PC-3 (cell line): ENCODE results near the gene SCAANT1. TPM values are rescaled to one million over a fixed set of nuclear protein-coding genes. Genes with fewer than 3 reads are reported as not detected.

Experiments used
- ATAC-seq: fragments of 200-7000 bp; cut with Tn5 transposase; 2 replicates; pipeline ENCODE4 v1.9.1; 2020; ENCODE audit warnings: mild to moderate bottlenecking, moderate library complexity
- BruUV-seq: library from RNA; stranded (reverse); fragments of 400-500 nt; replicated peaks from 2 replicates; lab custom pipeline; 2021; lab: Mats Ljungman, UMichigan
- CTCF ChIA-PET: fragments of 300-600 bp; sonication (Branson Sonifier 250); formaldehyde crosslinking; loops from one replicate; lab custom pipeline; 2022; ENCODE audit warnings: antibody characterized with exemption; lab: Charles Lee
- POLR2A ChIA-PET: fragments of 300-600 bp; sonication (Branson Sonifier 250); formaldehyde crosslinking; loops from one replicate; lab custom pipeline; 2022; ENCODE audit warnings: antibody characterized with exemption; ENCODE audit not compliant: unreplicated experiment; lab: Charles Lee
- DNase-seq: peaks from one replicate; pipeline ENCODE4 v3.0.0-alpha.2; 2015
- H2AFZ ChIP-seq: fragments of 300-600 bp; sonication (generic); 2 replicates; pipeline ENCODE4 v1.6.0; 2016; ENCODE audit warnings: antibody characterized with exemption, low read length
- H3F3A ChIP-seq: fragments of 300-600 bp; sonication (generic); one replicate; pipeline ENCODE4 v1.6.0; 2017; ENCODE audit warnings: antibody characterized with exemption, low read length, control low read depth, mild to moderate bottlenecking; ENCODE audit not compliant: unreplicated experiment
- H3K27ac ChIP-seq: fragments of 300-600 bp; sonication (generic); 2 replicates; pipeline ENCODE4 v1.5.1; 2016; ENCODE audit warnings: mild to moderate bottlenecking, low read length
- H3K27me3 ChIP-seq: fragments of 300-600 bp; sonication (generic); 2 replicates; pipeline ENCODE4 v1.6.1; 2016; ENCODE audit warnings: low read length, mixed read lengths
- H3K36me3 ChIP-seq: fragments of 300-600 bp; sonication (generic); 2 replicates; pipeline ENCODE4 v1.6.1; 2016; ENCODE audit warnings: low read depth, mixed run types, low read length, mixed read lengths
- H3K4me1 ChIP-seq: fragments of 300-600 bp; sonication (generic); 2 replicates; pipeline ENCODE4 v1.5.1; 2016; ENCODE audit warnings: low read length; ENCODE audit not compliant: insufficient read depth
- H3K4me2 ChIP-seq: fragments of 300-600 bp; sonication (generic); 2 replicates; pipeline ENCODE4 v1.6.0; 2016; ENCODE audit warnings: low read length
- H3K4me3 ChIP-seq: fragments of 300-600 bp; sonication (generic); 2 replicates; pipeline ENCODE4 v1.5.1; 2016; ENCODE audit warnings: mild to moderate bottlenecking, low read length, mixed read lengths
- H3K79me2 ChIP-seq: fragments of 300-600 bp; sonication (generic); 2 replicates; pipeline ENCODE4 v1.6.1; 2017; ENCODE audit warnings: low read length, mixed read lengths
- H3K9ac ChIP-seq: fragments of 300-600 bp; sonication (generic); 2 replicates; pipeline ENCODE4 v1.6.0; 2016; ENCODE audit warnings: mild to moderate bottlenecking, low read length
- H3K9me2 ChIP-seq: fragments of 300-600 bp; sonication (generic); replicated peaks from 2 replicates; pipeline ENCODE4 v1.6.1; 2016; ENCODE audit warnings: mixed run types, low read length, mixed read lengths
- H3K9me3 ChIP-seq: fragments of 300-600 bp; sonication (generic); 2 replicates; pipeline ENCODE4 v1.6.1; 2016; ENCODE audit warnings: low read length, mixed read lengths
- H4K20me1 ChIP-seq: fragments of 300-600 bp; sonication (generic); 2 replicates; pipeline ENCODE4 v1.6.1; 2016; ENCODE audit warnings: low read length, mixed read lengths
- EZH2 ChIP-seq: fragments of 300-600 bp; sonication (generic); IDR thresholded peaks from one replicate; pipeline ENCODE4 v1.6.1; 2017; ENCODE audit warnings: antibody characterized with exemption, mild to moderate bottlenecking, low read length; ENCODE audit not compliant: unreplicated experiment
- EZH2phosphoT487 ChIP-seq: fragments of 300-600 bp; sonication (generic); IDR thresholded peaks from 2 replicates; pipeline ENCODE4 v1.6.1; 2018; ENCODE audit warnings: mild to moderate bottlenecking, antibody characterized with exemption, low read length, borderline replicate concordance
- intact Hi-C: fragments of 100-400 bp; cut with micrococcal nuclease; formaldehyde crosslinking; loops from 2 replicates; pipeline ENCODE4 v1.9.0; 2023
- total RNA-seq: library from RNA; depleted of rRNA; stranded (reverse); fragments of >200 nt; gene quantifications from 2 replicates; pipeline ENCODE4 v1.2.3, GENCODE V29; 2014
- TF ChIP-seq, protein P1 (sequence below): fragments of 300-600 bp; sonication (generic); conservative IDR thresholded peaks from 2 replicates; pipeline ENCODE4 v1.5.1; 2017; ENCODE audit warnings: antibody characterized with exemption, low read depth, mild to moderate bottlenecking, low read length

Gene SCAANT1
- total RNA-seq, 1 experiment from 2014 or later = not detected

- Histone ChIP-seq H3K79me2 (peaks cover 6% of the 10 kb centered on the region), H2AFZ (no peak overlapping the region), H3K27me3 (no peaks in the 10 kb centered on the region), H3K9me3 (no peaks in the 10 kb centered on the region), H3K27ac (no peak overlapping the region), H3K9me2 (no peaks in the 10 kb centered on the region), H3K9ac (no peak overlapping the region), H3K4me1 (peaks cover 8% of the 10 kb centered on the region; the same call in 1 of the 2 replicates), H3K4me2 (no peak overlapping the region), H3K4me3 (no peak overlapping the region), H3F3A (no peaks in the 10 kb centered on the region), H4K20me1 (no peaks in the 10 kb centered on the region), H3K36me3 (no peaks in the 10 kb centered on the region)
- intact Hi-C loops = no loop called here
- no peak for ATAC-seq
- ChIA-PET POLR2A (no interaction called here), CTCF (no interaction called here)
- TF ChIP-seq, protein P1, sequence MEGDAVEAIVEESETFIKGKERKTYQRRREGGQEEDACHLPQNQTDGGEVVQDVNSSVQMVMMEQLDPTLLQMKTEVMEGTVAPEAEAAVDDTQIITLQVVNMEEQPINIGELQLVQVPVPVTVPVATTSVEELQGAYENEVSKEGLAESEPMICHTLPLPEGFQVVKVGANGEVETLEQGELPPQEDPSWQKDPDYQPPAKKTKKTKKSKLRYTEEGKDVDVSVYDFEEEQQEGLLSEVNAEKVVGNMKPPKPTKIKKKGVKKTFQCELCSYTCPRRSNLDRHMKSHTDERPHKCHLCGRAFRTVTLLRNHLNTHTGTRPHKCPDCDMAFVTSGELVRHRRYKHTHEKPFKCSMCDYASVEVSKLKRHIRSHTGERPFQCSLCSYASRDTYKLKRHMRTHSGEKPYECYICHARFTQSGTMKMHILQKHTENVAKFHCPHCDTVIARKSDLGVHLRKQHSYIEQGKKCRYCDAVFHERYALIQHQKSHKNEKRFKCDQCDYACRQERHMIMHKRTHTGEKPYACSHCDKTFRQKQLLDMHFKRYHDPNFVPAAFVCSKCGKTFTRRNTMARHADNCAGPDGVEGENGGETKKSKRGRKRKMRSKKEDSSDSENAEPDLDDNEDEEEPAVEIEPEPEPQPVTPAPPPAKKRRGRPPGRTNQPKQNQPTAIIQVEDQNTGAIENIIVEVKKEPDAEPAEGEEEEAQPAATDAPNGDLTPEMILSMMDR = no peak
- no peak for TF ChIP-seq EZH2
- TF ChIP-seq EZH2phosphoT487 = no peak
- no TSS peak for BruUV-seq
- DNase-seq = no peak
Measured at GRCh38 chr3:63905731-63906620, 6.2 kb downstream of the SCAANT1 start.

GRCh38 chr3:63900459-63900858 is 11.7 kb downstream of the SCAANT1 start:
- H3K9me3 ChIP-seq = no peaks in the 10 kb centered on the region
- H3K36me3 ChIP-seq = no peaks in the 10 kb centered on the region
- DNase-seq (no peak), ATAC-seq (no peak)
- H3K4me3 ChIP-seq = no peak overlapping the region
- no peaks in the 10 kb centered on the region for H3K27me3 ChIP-seq
- no peaks in the 10 kb centered on the region for H3F3A ChIP-seq
- H3K4me1 ChIP-seq = no peaks in the 10 kb centered on the region
- no peaks in the 10 kb centered on the region for H3K79me2 ChIP-seq
- ChIA-PET POLR2A (no interaction called here), CTCF (no interaction called here)
- H3K4me2 ChIP-seq = no peak overlapping the region
- intact Hi-C loops = no loop called here
- TF ChIP-seq EZH2 = no peak
- TF ChIP-seq EZH2phosphoT487 = no peak
- TF ChIP-seq, protein P1 = no peak
- no peak overlapping the region for H3K9ac ChIP-seq
- H4K20me1 ChIP-seq = no peaks in the 10 kb centered on the region
- no peak overlapping the region for H3K27ac ChIP-seq
- no TSS peak for BruUV-seq
- H3K9me2 ChIP-seq = no peaks in the 10 kb centered on the region
- no peak overlapping the region for H2AFZ ChIP-seq

- H3F3A ChIP-seq = no peaks in the 10 kb centered on the region
- H3K4me3 ChIP-seq = no peak overlapping the region
- no peaks in the 10 kb centered on the region for H3K9me2 ChIP-seq
- no peaks in the 10 kb centered on the region for H3K4me1 ChIP-seq
- no peaks in the 10 kb centered on the region for H3K27me3 ChIP-seq
- no peak overlapping the region for H2AFZ ChIP-seq
- intact Hi-C loops = no loop called here
- ATAC-seq (no peak), DNase-seq (no peak)
- H3K27ac ChIP-seq = no peak overlapping the region
- no peaks in the 10 kb centered on the region for H3K36me3 ChIP-seq
- BruUV-seq = no TSS peak
- ChIA-PET POLR2A (no interaction called here), CTCF (no interaction called here)
- TF ChIP-seq, protein P1 = no peak
- no peak for TF ChIP-seq EZH2phosphoT487
- TF ChIP-seq EZH2 = no peak
- no peak overlapping the region for H3K9ac ChIP-seq
- no peaks in the 10 kb centered on the region for H3K9me3 ChIP-seq
- no peaks in the 10 kb centered on the region for H3K79me2 ChIP-seq
- no peak overlapping the region for H3K4me2 ChIP-seq
- no peaks in the 10 kb centered on the region for H4K20me1 ChIP-seq
Measured at GRCh38 chr3:63900010-63900409, 12.2 kb downstream of the SCAANT1 start.
